ENCODE results near the gene MAGI2. TPM values are rescaled to one million over a fixed set of nuclear protein-coding genes. Genes with fewer than 3 reads are reported as not detected.

Gene MAGI2
- total RNA-seq, 1 experiment from 2014 or later, result 0.22 TPM

DNA sequence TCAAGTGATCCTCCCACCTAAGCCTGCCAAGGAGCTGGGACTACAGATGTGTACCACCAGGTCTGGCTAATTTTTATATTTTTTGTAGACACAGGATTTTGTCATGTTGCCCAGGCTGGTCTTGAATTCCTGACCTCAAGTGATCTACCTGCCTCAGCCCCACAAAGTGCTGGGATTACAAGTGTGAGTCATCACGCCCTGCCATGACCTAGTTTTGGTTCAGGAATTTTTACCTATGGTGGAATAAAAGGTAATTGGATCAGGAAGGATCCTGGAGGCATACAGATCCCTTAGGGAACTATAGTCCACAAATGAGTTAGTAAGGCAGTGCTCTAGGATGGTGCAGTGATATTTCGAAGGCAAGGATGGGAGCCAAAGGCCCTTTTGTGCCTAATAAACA is 937.0 kb downstream of the MAGI2 start:
- BruUV-seq (replicated peaks), result no TSS peak
- TF ChIP-seq RAD21 (IDR thresholded peaks at IDR 0.05; ENCODE audit: low read depth) (no peak), ELF1 (IDR thresholded peaks at IDR 0.05; ENCODE audit: borderline replicate concordance, low read depth) (no peak), ZFX (IDR thresholded peaks at IDR 0.05) (no peak), EZH2phosphoT487 (IDR thresholded peaks at IDR 0.05; ENCODE audit: borderline replicate concordance) (no peak), CBX3 (IDR thresholded peaks at IDR 0.05; ENCODE audit: low read depth) (no peak), SIN3A (IDR thresholded peaks at IDR 0.05; ENCODE audit: low read depth) (no peak)
- TF ChIP-seq, protein P1, sequence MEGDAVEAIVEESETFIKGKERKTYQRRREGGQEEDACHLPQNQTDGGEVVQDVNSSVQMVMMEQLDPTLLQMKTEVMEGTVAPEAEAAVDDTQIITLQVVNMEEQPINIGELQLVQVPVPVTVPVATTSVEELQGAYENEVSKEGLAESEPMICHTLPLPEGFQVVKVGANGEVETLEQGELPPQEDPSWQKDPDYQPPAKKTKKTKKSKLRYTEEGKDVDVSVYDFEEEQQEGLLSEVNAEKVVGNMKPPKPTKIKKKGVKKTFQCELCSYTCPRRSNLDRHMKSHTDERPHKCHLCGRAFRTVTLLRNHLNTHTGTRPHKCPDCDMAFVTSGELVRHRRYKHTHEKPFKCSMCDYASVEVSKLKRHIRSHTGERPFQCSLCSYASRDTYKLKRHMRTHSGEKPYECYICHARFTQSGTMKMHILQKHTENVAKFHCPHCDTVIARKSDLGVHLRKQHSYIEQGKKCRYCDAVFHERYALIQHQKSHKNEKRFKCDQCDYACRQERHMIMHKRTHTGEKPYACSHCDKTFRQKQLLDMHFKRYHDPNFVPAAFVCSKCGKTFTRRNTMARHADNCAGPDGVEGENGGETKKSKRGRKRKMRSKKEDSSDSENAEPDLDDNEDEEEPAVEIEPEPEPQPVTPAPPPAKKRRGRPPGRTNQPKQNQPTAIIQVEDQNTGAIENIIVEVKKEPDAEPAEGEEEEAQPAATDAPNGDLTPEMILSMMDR (IDR thresholded peaks at IDR 0.05 in 2 of 3, conservative IDR thresholded peaks at IDR 0.05 in 1 of 3; ENCODE audit: borderline replicate concordance in 1 of 3, insufficient read depth in 1 of 3, low read depth in 2 of 3, low read length in 2 of 3), result no peak
- TF ChIP-seq, protein P2, sequence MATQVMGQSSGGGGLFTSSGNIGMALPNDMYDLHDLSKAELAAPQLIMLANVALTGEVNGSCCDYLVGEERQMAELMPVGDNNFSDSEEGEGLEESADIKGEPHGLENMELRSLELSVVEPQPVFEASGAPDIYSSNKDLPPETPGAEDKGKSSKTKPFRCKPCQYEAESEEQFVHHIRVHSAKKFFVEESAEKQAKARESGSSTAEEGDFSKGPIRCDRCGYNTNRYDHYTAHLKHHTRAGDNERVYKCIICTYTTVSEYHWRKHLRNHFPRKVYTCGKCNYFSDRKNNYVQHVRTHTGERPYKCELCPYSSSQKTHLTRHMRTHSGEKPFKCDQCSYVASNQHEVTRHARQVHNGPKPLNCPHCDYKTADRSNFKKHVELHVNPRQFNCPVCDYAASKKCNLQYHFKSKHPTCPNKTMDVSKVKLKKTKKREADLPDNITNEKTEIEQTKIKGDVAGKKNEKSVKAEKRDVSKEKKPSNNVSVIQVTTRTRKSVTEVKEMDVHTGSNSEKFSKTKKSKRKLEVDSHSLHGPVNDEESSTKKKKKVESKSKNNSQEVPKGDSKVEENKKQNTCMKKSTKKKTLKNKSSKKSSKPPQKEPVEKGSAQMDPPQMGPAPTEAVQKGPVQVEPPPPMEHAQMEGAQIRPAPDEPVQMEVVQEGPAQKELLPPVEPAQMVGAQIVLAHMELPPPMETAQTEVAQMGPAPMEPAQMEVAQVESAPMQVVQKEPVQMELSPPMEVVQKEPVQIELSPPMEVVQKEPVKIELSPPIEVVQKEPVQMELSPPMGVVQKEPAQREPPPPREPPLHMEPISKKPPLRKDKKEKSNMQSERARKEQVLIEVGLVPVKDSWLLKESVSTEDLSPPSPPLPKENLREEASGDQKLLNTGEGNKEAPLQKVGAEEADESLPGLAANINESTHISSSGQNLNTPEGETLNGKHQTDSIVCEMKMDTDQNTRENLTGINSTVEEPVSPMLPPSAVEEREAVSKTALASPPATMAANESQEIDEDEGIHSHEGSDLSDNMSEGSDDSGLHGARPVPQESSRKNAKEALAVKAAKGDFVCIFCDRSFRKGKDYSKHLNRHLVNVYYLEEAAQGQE (IDR thresholded peaks at IDR 0.05; ENCODE audit: low read depth), result no peak
- TF ChIP-seq, protein P3, sequence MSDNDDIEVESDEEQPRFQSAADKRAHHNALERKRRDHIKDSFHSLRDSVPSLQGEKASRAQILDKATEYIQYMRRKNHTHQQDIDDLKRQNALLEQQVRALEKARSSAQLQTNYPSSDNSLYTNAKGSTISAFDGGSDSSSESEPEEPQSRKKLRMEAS (IDR thresholded peaks at IDR 0.05), result no peak
- CTCF ChIA-PET, result no interaction called here
- H3K4me3 ChIP-seq (replicated peaks in 1 of 2; ENCODE audit: low read depth in 1 of 2, low read length in 2 of 2), result no peak overlapping the region
- POLR2A ChIA-PET, result no interaction called here
- H3K4me1 ChIP-seq (ENCODE audit: control insufficient read depth in 1 of 2, insufficient read depth in 2 of 2, low read length in 2 of 2), result peaks cover 0 to 5% of the 10 kb centered on the region in 2 experiments; a peak in 1 of 4 replicates
- no peak overlapping the region for H3K27ac ChIP-seq (ENCODE audit: low read depth, low read length)
- H3K27me3 ChIP-seq (ENCODE audit: insufficient read depth, low read length), result no peaks in the 10 kb centered on the region
- RAD21 ChIA-PET (ENCODE audit: low non-redundant PET in 1 of 2, low total read pairs in 2 of 2, uncharacterized antibody in 2 of 2, unreplicated experiment in 2 of 2), result no interaction called here
- no peaks in the 10 kb centered on the region; the same call in 1 of the 2 replicates for H4K20me1 ChIP-seq (ENCODE audit: insufficient read depth)
- no peak overlapping the region for H2AFZ ChIP-seq (ENCODE audit: low read depth, low read length, poor library complexity, severe bottlenecking)
- H3K36me3 ChIP-seq (ENCODE audit: control insufficient read depth in 1 of 2, insufficient read depth in 2 of 2, low read length in 2 of 2), result no peaks in the 10 kb centered on the region
- H3K9ac ChIP-seq (ENCODE audit: low read length), result no peak overlapping the region
- DNase-seq (ENCODE audit: low read depth, low spot score), result no peak
- H3K9me3 ChIP-seq (ENCODE audit: control insufficient read depth in 1 of 2, insufficient read depth in 1 of 2, low read depth in 1 of 2, low read length in 2 of 2), result no peaks in the 10 kb centered on the region
- H3K9me2 ChIP-seq (ENCODE audit: insufficient read depth), result no peaks in the 10 kb centered on the region
- no peaks in the 10 kb centered on the region for H3K79me2 ChIP-seq (ENCODE audit: insufficient read depth, low read length)
- no peak overlapping the region for H3K4me2 ChIP-seq (ENCODE audit: low read length)
- intact Hi-C loops (cut with micrococcal nuclease), result no loop called here
- no peak for ATAC-seq
